ENCODE data around the gene MTHFD2L.
"Not testable (repeated sequence)": the region's sequence is repeated elsewhere in the genome, so short reads cannot be mapped to it uniquely, and the experiment has no call there.

The MTHFD2L gene

GRCh38 chr4:74157561-74158465, at the start of gene MTHFD2L:
TSS of gene MTHFD2L (plus strand) at chr4:74158118. CDS start at chr4:74158139, 21 bp downstream.
- DNase-seq: peak; percentile 25 to 96 (median 89)

- DNase-seq: no peak
Measured at GRCh38 chr4:74108457-74109115, 49.3 kb upstream of the MTHFD2L start.

DNA sequence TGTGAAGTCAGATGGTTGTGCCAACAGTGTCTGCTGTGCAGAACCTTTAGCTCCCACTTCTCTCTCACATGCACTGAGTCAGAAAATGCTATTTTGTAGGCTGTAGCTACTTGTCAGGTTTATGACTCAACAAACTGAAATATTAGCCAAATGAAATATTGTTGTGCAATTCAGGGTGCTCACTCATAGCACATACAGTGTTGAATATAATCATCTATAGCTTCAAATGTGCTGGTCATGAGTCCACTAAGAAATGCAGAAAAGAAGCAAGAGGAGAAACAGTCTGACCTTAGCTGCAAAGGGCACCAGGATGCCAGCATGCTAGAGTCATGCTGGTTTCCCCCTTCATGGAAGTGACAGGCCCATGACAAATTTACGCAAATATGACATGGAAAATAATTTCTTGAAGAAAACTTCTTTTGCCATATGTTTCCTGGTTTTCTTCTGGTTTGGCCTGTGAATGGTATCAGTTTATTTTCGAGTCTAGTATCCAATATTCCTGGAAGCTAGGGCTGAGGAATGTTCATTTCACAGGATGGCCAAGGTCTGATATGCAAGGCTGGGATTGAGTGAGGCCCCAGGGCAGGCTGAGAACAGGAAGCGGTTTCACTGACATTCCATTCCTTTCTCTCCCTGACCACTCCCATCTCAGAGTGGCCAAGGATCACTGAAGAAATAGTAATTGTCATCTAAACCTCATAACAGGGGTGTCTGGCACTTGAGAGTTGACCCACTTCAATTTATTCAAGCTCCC, 48.6 kb upstream of the MTHFD2L start:
- peak in 4 of 56 donors; percentile 3 to 25 (median 10) for DNase-seq

DNA sequence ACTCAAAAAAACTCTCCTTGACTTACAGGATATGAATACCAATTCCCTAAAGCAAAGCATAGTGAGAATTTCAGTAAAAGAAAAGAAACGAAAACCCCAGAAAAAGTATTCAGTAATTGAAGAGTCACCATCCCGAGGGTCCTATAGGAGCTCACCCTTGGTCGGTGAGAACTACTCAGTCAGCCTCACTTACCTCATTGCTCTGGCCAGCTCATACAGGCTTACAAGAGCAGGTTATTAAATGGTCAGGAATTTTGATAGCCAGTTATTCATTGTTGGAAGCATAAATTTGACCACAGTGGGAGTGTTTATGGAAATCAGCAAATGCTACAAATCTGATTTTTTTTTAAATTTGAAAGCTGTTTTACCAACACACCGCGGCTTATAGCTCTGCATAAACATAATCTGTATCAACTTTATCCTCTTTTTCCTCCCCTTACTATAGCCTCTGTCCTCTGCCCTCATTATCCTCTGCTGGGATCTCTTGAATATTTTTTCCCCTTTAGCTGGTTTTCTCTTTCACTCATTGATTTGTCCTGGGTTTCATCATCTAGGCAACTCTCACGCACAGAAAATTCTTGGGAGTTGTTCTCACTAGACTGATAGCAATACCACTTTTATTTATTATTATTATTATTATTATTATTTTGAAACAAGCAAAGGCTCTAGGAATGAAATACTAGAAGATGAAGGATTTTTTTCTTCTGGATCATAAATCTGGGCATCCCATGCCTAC, 47.9 kb upstream of the MTHFD2L start:
- no peak for DNase-seq

DNA sequence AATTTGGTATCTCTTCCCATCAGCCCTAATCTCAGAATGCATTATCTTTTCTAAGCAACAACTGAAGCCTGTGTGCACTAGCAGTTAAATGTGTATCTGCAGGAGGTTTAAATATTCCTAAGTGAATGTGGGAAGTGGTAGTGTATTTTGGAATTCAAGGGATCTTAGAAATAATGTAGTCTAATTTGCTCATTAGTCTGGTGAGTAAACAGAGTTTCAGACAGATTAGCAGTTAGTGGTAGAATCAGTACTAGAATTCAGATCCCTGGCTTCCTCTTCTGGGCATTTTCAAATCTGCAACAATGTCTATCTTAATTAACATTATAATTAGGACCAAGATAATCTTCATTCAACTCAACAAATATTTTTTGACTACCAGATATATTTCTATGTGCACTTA, 47.2 kb upstream of the MTHFD2L start:
- DNase-seq: no peak

GRCh38 chr4:74111306-74111975, 46.5 kb upstream of the MTHFD2L start:
- DNase-seq: no peak

DNA sequence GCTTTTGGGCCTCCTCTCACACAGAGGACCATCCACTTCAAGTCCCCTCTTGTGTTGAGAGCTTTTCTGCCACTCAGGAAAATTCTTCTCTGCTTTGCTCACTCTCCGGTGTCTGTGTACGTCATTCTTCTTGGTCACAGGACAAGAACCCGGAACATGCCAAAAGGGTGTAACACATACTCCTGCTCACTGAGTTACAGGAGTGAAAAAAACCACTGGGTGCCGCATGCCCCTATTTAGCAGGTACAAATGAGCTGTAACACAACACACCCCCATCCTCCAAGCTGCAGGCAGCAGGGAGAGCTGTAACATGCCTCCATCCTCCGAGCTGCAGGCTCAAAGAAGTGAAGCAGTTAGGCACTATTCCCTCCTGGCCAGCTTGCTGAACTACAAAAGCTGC, 45.9 kb upstream of the MTHFD2L start:
- DNase-seq: peak in 18 of 56 donors; percentile 2 to 51 (median 22)

GRCh38 chr4:74112399-74113105, 45.4 kb upstream of the MTHFD2L start:
- peak in 1 of 56 donors; percentile 26 for DNase-seq

- no peak for DNase-seq
Measured at GRCh38 chr4:74114234-74114633, 43.7 kb upstream of the MTHFD2L start.

DNA sequence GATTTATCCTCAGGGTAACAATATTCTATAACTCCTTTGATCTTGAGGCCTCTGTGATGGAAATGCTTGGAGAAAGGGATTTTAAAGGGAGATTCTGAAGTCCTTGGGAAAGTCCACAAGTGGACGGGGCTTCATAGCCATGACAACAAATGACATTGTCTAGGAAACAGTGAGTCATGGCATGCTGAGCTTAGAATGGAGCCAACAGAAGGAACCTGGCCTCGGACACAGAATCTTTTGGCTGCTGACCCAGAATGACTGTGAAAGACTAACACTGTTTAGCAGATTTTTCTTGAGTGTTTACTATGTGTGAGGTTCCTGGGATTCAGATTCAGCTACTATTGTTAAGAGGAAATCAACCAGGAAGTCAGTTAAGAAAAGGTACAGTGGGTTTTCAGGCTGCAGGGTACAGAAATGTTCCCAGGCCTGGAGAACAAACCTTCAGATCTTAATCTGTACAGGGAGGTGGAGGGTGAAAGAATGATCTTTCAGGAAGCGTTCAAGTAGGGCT, 40.8 kb upstream of the MTHFD2L start:
- peak in 38 of 56 donors; percentile 2 to 77 (median 34) for DNase-seq

DNA sequence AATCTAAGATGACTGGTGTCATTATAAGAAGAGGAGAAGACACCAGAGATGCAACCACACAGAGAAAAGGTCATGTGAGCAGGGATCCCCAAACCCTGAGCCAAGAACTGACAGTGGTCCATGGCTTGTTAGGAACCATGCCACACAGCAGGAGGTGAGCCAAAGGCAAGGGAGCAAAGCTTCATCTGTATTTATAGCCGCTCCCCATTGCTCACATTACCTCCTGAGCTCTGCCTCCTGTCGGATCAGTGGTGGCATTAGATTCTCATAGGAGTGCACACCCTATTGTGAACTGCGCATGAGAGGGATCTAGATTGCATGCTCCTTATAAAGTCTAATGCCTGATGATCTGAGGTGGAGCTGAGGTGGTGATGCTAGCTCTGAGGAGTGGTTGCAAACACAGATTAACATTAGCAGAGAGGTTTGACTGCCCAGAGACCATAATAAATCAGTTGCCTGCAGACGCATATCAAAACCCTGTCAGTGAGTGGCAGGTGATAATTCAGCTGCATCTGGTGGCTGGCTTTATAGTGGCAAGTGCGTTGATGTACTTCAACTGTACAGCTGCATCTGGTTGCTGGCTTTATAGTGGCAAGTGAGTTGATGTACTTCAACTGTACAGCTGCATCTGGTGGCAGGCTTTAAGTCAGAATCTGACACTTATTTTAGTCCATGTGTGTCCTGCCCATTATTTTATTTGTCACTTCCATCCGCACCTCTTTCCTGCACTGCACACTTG, 39.1 kb upstream of the MTHFD2L start:
- no peak for DNase-seq

DNA sequence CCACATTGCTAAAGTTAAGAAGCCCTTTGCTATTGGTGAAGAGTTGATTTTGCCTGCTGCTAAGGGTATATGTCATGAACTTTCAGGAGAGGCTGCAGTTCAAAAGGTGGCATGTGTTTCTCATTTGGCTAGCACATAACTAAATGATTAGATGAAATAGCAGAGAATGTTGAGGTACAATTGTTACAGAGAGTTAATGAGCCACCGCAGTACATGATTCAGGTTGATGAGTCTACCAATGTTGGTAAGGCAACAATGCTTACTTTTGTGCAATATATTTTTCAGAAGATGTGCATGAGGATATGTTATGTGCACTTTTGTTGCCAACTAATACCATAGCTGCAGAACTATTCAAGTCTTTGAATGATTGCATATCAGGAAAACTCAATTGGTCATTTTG, 37.8 kb upstream of the MTHFD2L start:
- no peak for DNase-seq

- DNase-seq: no peak
Measured at GRCh38 chr4:74121643-74122579, 36.0 kb upstream of the MTHFD2L start.

DNA sequence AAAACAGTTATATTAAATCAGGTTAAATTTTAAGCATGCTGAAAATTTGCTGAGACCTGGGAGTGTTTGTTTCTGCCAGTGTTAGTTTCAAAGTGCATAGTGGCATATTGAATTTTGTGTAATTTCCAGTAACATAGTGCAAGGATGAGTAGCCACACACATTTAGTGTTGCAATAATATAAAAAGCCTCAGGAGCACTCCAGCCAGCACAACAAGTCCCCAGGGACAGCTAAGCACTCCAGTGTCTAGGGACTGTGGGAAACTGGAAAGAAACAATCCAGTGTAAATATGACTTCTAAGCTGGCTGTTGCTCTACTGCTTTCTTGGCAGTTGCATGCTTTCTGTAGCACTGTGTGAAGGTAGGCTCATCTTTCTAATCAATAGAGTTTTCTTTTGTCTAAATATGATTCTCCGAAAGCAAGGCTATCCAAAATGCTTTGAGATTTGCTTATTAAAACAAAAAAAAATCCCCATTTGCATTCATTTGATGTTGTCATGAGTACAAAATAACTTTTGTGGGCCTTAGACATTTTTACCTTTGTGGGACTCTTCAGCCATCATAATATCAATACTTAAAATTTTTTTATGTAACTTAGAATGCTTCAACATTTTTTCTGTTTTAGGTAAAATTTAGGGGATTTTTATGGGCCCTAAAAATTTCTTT, 34.7 kb upstream of the MTHFD2L start:
- peak in 1 of 56 donors; percentile 0 for DNase-seq

DNA sequence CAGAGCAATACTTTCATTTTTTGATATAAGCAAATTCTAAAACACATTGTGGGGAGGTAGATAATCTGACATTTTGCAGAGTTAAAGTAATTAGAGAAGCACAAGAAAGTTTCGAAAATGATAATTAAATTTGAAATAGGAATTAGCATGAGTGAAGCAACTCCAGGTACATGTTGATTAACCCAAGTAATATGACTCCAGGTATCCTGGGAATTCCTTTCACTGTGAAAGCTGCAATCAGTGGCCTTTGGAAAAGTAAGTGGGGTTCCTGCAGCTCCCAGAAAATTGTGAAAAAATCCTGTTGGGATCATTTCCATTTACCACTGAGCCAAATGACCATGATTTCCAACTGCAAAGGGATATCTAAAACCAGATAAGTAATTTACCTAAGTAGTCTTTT, 32.9 kb upstream of the MTHFD2L start:
- no peak for DNase-seq

GRCh38 chr4:74127745-74128144, 30.2 kb upstream of the MTHFD2L start:
- no peak for DNase-seq

DNA sequence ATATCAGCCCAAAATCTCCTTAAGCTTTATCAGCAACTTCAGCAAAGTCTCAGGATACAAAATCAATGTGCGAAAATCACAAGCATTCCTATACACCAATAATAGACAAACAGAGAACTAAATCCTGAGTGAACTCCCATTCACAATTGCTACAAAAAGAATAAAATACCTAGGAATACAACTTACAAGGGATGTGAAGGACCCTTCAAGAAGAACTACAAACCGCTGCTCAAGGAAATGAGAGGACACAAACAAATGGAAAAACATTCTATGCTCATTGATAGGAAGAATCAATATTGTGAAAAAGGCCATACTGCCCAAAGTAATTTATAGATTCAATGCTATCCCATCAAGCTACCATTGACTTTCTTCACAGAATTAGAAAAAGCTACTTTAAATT, 27.1 kb upstream of the MTHFD2L start:
- DNase-seq: not testable (repeated sequence)

Data from nucleus accumbens (tissue), 56 donors.